IMR-90 (cell line): ENCODE data around the gene ANKRD22. TPM values are rescaled to one million over a fixed set of nuclear protein-coding genes. Genes with fewer than 3 reads are reported as not detected.

Experiments
- ATAC-seq: fragments of 200-7000 bp; cut with Tn5 transposase; 2 replicates; pipeline ENCODE4 v1.9.1; 2020; ENCODE audit warnings: low read depth, mild to moderate bottlenecking, moderate library complexity
- BruUV-seq: library from RNA; stranded (reverse); fragments of 400-500 nt; replicated peaks from 2 replicates; lab custom pipeline; 2021; lab: Mats Ljungman, UMichigan
- CTCF ChIA-PET: fragments of 300-600 bp; formaldehyde crosslinking; extraction: SDS; loops from one replicate; lab custom pipeline; 2021; ENCODE audit warnings: antibody characterized with exemption; lab: Yijun Ruan, JAX
- POLR2A ChIA-PET: fragments of 300-600 bp; sonication (Branson Sonifier 250); formaldehyde crosslinking; loops from one replicate; lab custom pipeline; 2022; ENCODE audit warnings: antibody characterized with exemption; ENCODE audit not compliant: unreplicated experiment; lab: Charles Lee
- DNase-seq: peaks from one replicate; pipeline ENCODE4 v3.0.0; 2013
- H2AFZ ChIP-seq: replicated peaks from 2 replicates; pipeline ENCODE3; 2013; ENCODE audit warnings: low read length, mild to moderate bottlenecking; ENCODE audit not compliant: poor library complexity
- H2AK5ac ChIP-seq: 2 replicates; pipeline ENCODE4 v1.6.1; 2013; ENCODE audit warnings: low read depth, low read length, inconsistent platforms
- H2AK9ac ChIP-seq: replicated peaks from 2 replicates; pipeline ENCODE3; 2013; ENCODE audit warnings: mild to moderate bottlenecking, low read depth, low read length, moderate library complexity; ENCODE audit not compliant: poor library complexity
- H2BK120ac ChIP-seq: 2 replicates; pipeline ENCODE4 v1.6.1; 2013; ENCODE audit warnings: low read depth, low read length, inconsistent platforms
- H2BK15ac ChIP-seq: 3 replicates; pipeline ENCODE4 v1.6.1; 2013; ENCODE audit warnings: low read depth, low read length, inconsistent platforms
- H2BK20ac ChIP-seq: 2 replicates; pipeline ENCODE4 v1.6.1; 2013; ENCODE audit warnings: low read depth, mild to moderate bottlenecking, inconsistent platforms, low read length, moderate library complexity
- H2BK5ac ChIP-seq: 2 replicates; pipeline ENCODE4 v1.6.1; 2013; ENCODE audit warnings: mild to moderate bottlenecking, low read depth, low read length, inconsistent platforms; ENCODE audit not compliant: poor library complexity, severe bottlenecking
- H3K14ac ChIP-seq: replicated peaks from 2 replicates; pipeline ENCODE4 v1.6.1; 2013; ENCODE audit warnings: low read depth, low read length, inconsistent platforms
- H3K18ac ChIP-seq: 2 replicates; pipeline ENCODE4 v1.6.1; 2013; ENCODE audit warnings: low read depth, low read length, control low read depth
- H3K23ac ChIP-seq: 2 replicates; pipeline ENCODE4 v1.6.1; 2013; ENCODE audit warnings: low read depth, low read length, inconsistent platforms
- H3K27ac ChIP-seq: 2 replicates; pipeline ENCODE4 v1.5.1; 2013; ENCODE audit warnings: mild to moderate bottlenecking, control low read depth, low read length; ENCODE audit not compliant: insufficient read depth
- H3K27me3 ChIP-seq: 2 replicates; pipeline ENCODE4 v1.6.1; 2013; ENCODE audit warnings: low read length; ENCODE audit not compliant: control insufficient read depth, insufficient read depth
- H3K36me3 ChIP-seq: 2 replicates; pipeline ENCODE4 v1.6.1; 2013; ENCODE audit warnings: low read length, mixed read lengths; ENCODE audit not compliant: control insufficient read depth, insufficient read depth
- H3K4ac ChIP-seq: 2 replicates; pipeline ENCODE4 v1.6.1; 2013; ENCODE audit warnings: low read depth, low read length, inconsistent platforms
- H3K4me1 ChIP-seq: 2 replicates; pipeline ENCODE4 v1.6.1; 2013; ENCODE audit warnings: low read length, mixed read lengths; ENCODE audit not compliant: control insufficient read depth, insufficient read depth
- H3K4me2 ChIP-seq: 2 replicates; pipeline ENCODE4 v1.6.1; 2013; ENCODE audit warnings: low read depth, mild to moderate bottlenecking, control low read depth, low read length, moderate library complexity
- H3K4me3 ChIP-seq: 2 replicates; pipeline ENCODE4 v1.5.1; 2013; ENCODE audit warnings: low read depth, mild to moderate bottlenecking, control low read depth, low read length, moderate library complexity; ENCODE audit not compliant: insufficient read depth
- H3K56ac ChIP-seq: 2 replicates; pipeline ENCODE4 v1.6.1; 2013; ENCODE audit warnings: low read length, inconsistent platforms; ENCODE audit not compliant: insufficient read depth; ENCODE audit errors: extremely low read depth
- H3K79me1 ChIP-seq, 2 experiments: 2 replicates each; pipeline ENCODE4 v1.6.1; 2013; ENCODE audit warnings: low read length in 2 of 2, inconsistent platforms in 1 of 2, low read depth in 1 of 2
- H3K9ac ChIP-seq: 2 replicates; pipeline ENCODE4 v1.6.1; 2013; ENCODE audit warnings: low read depth, low read length, control low read depth
- H3K9me1 ChIP-seq: 2 replicates; pipeline ENCODE4 v1.6.1; 2013; ENCODE audit warnings: low read length, inconsistent platforms; ENCODE audit not compliant: insufficient read depth
- H3K9me3 ChIP-seq: 2 replicates; pipeline ENCODE4 v1.6.1; 2013; ENCODE audit warnings: low read length; ENCODE audit not compliant: control insufficient read depth, insufficient read depth
- H4K20me1 ChIP-seq: 2 replicates; pipeline ENCODE4 v1.6.1; 2013; ENCODE audit warnings: low read length, inconsistent platforms; ENCODE audit not compliant: insufficient read depth
- H4K5ac ChIP-seq: 2 replicates; pipeline ENCODE4 v1.6.1; 2013; ENCODE audit warnings: mild to moderate bottlenecking, low read depth, low read length, control low read depth
- H4K8ac ChIP-seq, 2 experiments: 2 replicates each; pipeline ENCODE4 v1.6.1; 2013; ENCODE audit warnings: low read depth in 2 of 2, low read length in 2 of 2, control low read depth in 1 of 2, inconsistent platforms in 1 of 2
- H4K91ac ChIP-seq: 2 replicates; pipeline ENCODE4 v1.6.1; 2013; ENCODE audit warnings: low read depth, low read length, inconsistent platforms; ENCODE audit not compliant: insufficient read depth
- CEBPB ChIP-seq: IDR thresholded peaks from 2 replicates; pipeline ENCODE4 v1.6.1; 2012; ENCODE audit warnings: low read depth, low read length, improper control_type of control experiment
- FOS ChIP-seq: fragments of 150-350 bp; IDR thresholded peaks from 2 replicates; pipeline ENCODE4 v1.6.1; 2016; ENCODE audit warnings: low read depth, low read length
- POLR2A ChIP-seq: IDR thresholded peaks from 2 replicates; pipeline ENCODE4 v1.6.1; 2012; ENCODE audit warnings: mild to moderate bottlenecking, low read depth, low read length
- RAD21 ChIP-seq: IDR thresholded peaks from 2 replicates; pipeline ENCODE4 v1.6.1; 2012; ENCODE audit warnings: low read length, improper control_type of control experiment
- RCOR1 ChIP-seq: IDR thresholded peaks from 2 replicates; pipeline ENCODE4 v1.6.1; 2012; ENCODE audit warnings: mild to moderate bottlenecking, low read length, improper control_type of control experiment; ENCODE audit not compliant: insufficient replicate concordance
- WGBS, 2 experiments: methylation state at CpG; one replicate each; pipeline versions ENCODE4 v1.1.5 to v1.1.7; 2013; ENCODE audit warnings: missing lambda C conversion rate in 2 of 2; ENCODE audit not compliant: insufficient read length in 1 of 2; ENCODE audit errors: extremely low coverage in 2 of 2; 5-methylcytosine and 5-hydroxymethylcytosine counted together
- dilution Hi-C: fragments of 300-500 bp; cut with HindIII; formaldehyde crosslinking; loops from one replicate; pipeline ENCODE4 v1.14.3; 2018; ENCODE audit warnings: low sequenced_read_pairs; ENCODE audit not compliant: unreplicated experiment
- in situ Hi-C: fragments of 300-500 bp; cut with MboI; formaldehyde crosslinking; loops from 3 replicates; pipeline ENCODE4 v1.14.3; 2019; ENCODE audit warnings: low sequenced_read_pairs, inconsistent platforms, mixed read lengths
- intact Hi-C: fragments of 100-400 bp; cut with micrococcal nuclease; formaldehyde crosslinking; loops from 2 replicates; pipeline ENCODE4 v1.10.0; 2022
- polyA plus RNA-seq, 3 experiments: library from polyadenylated mRNA; depleted of rRNA; stranded (reverse); fragments of >200 nt; gene quantifications; 2 replicates each; pipeline ENCODE4 v1.2.3, GENCODE V29; 2012; ENCODE audit warnings: low replicate concordance in 1 of 3
- total RNA-seq: library from RNA; depleted of rRNA; stranded (reverse); fragments of >200 nt; gene quantifications from 2 replicates; pipeline ENCODE4 v1.2.3, GENCODE V29; 2012

The ANKRD22 gene
- total and polyA plus RNA-seq, 2 of the 4 experiments (the other 2 are of a cell fraction) = not detected

GRCh38 chr10:88849234-88849633, 2.4 kb downstream of the ANKRD22 start:
- no peak overlapping the region for H2BK120ac ChIP-seq
- no peak overlapping the region for H2AFZ ChIP-seq
- no peak overlapping the region for H3K9ac ChIP-seq
- H2BK20ac ChIP-seq = peak overlapping the region; percentile 30; the same call in 1 of the 2 replicates
- no peak overlapping the region for H4K91ac ChIP-seq
- H3K27me3 ChIP-seq = no peaks in the 10 kb centered on the region
- no peak overlapping the region; the same call in 1 of the 2 replicates for H4K5ac ChIP-seq
- no peaks in the 10 kb centered on the region for H3K79me1 ChIP-seq
- no peak overlapping the region for H2BK15ac ChIP-seq
- peak; percentile 74 for ATAC-seq
- H3K23ac ChIP-seq = no peak overlapping the region
- H3K9me1 ChIP-seq = peaks cover 2% of the 10 kb centered on the region; the same call in 1 of the 2 replicates
- H3K4me2 ChIP-seq = peak overlapping the region; percentile 81; the same call in 1 of the 2 replicates
- CTCF ChIA-PET = interaction anchor here (0.6 to 1.0 kb wide), 2 partner anchors 138 kb away, joined by 5 to 6 read pairs; no protein-coding TSS in a partner anchor
- no peak overlapping the region for H3K4ac ChIP-seq
- no TSS peak for BruUV-seq
- no CpG with 5 or more reads among the region's 1 CpG for WGBS, 2 experiments
- no peak for TF ChIP-seq POLR2A
- TF ChIP-seq CEBPB = 0 out of 2 replicates have a peak, but pooled peaks have one; percentile 49
- no peak for TF ChIP-seq RCOR1
- no peak for TF ChIP-seq FOS
- no peak for TF ChIP-seq RAD21
- no peak overlapping the region for H3K56ac ChIP-seq
- no peak overlapping the region for H3K4me3 ChIP-seq
- H3K36me3 ChIP-seq = no peaks in the 10 kb centered on the region
- H3K9me3 ChIP-seq = no peaks in the 10 kb centered on the region
- intact Hi-C loops (no loop called here), dilution Hi-C loops (no loop called here), in situ Hi-C loops (no loop called here)
- no peak overlapping the region for H2AK9ac ChIP-seq
- H4K20me1 ChIP-seq = no peaks in the 10 kb centered on the region
- H3K14ac ChIP-seq = no peak overlapping the region
- no peak overlapping the region for H3K27ac ChIP-seq
- H4K8ac ChIP-seq = no peak overlapping the region
- H3K18ac ChIP-seq = peak overlapping the region; percentile 54; the same call in 1 of the 2 replicates
- 0 out of 2 replicates have a peak overlapping the region, but pooled peaks have one; percentile 16 for H2AK5ac ChIP-seq
- peaks cover 5% of the 10 kb centered on the region; the same call in 1 of the 2 replicates for H3K4me1 ChIP-seq
- POLR2A ChIA-PET = interaction anchor here (0.6 kb wide), 1 partner anchor 81 kb away, joined by 4 read pairs; no protein-coding TSS in a partner anchor
- peak; percentile 72 for DNase-seq
- H2BK5ac ChIP-seq = peak overlapping the region; percentile 48
